HG03097 (cell line): Measurements from ENCODE around the gene COL15A1.

Source experiments
- ATAC-seq: cut with Tn5 transposase; IDR thresholded peaks from one replicate; pipeline ENCODE4 v1.9.1; 2021; ENCODE audit not compliant: unreplicated experiment, low FRiP score

COL15A1 gene

DNA sequence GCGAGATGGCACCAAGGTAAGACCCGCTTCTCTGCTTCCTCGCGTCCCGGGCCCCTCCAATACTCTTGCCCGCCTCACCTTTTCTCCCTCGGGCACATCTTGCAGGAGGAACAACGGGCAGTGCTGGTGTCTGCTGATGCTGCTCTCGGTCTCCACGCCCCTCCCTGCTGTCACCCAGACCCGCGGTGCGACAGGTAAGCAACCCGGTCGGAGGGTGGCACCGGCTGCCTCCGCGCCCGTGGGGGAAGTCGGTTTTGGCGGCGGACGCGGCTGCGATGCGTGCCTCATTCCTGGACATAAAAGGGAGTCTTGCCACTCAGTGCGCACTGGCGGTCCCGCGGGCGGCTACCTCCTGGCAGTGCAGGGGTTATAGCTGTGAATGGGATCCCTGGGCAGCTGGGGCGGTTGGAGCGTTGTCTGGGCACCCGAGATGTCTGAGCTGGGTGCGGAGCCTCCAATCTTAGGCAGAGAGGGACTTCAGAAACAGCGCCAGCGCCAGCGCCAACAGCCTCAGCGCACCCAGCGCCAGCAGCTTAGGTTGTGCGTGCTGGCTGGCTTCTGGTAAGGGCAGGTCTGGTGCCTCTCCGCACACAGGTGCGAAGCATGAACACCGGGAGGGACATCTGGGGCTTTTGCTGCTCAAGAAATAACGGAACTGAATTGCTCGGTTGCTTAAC, 488 bp downstream of the COL15A1 start:
- no peak for ATAC-seq

DNA sequence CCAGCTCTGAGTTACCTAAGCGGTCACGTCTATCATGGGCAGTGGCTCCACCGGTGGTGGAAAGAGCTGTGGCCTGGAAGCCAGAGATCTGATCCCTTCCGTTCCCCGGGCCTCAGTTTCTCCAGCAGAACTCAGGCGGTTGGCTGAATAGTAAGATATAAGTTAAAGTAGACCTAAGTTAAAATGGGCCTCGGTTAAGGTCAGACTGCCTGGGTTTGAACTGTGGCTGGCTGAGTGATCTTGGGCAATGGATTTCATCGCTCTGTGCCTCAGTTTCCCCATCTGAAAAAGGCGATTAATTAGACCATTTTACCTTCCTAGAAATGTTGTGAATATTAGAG, 997 bp downstream of the COL15A1 start:
- ATAC-seq, result no peak

DNA sequence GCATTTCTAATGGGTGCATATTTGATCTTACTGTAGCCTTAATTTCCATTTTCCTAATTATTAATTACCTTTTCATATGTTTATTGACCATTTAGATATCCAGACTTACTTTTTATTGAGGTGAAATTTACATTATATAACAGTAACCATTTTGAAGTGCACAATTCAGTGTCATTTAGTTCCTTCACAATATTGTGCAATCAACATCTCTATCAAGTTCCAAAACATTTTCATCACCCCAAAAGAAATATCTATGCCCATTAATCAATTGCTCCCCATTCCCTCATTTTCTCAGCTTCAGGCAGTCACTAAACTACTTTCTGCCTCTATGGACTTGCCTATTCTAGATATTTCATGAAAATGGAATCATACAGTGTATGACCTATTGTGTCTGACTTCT, 5.9 kb downstream of the COL15A1 start:
- ATAC-seq, result no peak

DNA sequence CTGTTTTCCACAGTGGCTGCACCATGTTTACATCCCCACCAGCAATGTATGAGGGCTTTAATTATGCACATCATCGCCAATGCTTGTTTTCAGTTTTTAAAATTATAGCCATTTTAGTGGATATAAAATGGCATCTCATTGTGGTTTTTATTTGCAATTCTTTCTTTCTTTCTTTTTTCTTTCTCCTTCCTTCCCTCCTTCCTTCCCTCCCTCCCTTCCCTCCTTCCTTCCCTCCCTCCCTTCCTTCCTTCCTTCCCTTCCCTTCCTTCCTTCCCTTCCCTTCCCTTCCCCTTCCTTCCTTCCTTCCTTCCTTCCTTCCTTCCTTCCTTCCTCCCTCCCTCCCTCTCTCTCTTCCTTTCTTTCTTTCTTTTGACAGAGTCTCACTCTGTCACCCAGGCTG, 6.6 kb downstream of the COL15A1 start:
- ATAC-seq, result no peak

DNA sequence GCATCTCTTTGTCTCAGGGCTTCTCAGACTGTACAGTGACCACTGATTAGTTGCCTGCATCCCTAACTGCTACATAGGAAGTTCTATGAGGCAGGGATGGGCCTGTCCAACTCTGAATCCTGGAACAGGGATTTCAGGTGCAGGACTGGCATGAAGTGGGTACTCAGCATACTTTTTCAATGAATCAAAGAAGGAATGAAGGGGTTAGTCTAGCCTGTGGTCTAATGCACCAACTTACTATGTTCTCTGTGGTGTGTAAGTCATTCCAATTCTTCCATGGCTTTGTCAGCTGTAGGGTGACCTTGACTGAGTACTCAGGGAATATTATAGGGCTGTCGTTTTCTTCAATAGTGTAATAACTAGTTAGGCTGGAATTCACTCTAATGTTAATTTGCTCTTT, 8.3 kb downstream of the COL15A1 start:
- no peak for ATAC-seq

DNA sequence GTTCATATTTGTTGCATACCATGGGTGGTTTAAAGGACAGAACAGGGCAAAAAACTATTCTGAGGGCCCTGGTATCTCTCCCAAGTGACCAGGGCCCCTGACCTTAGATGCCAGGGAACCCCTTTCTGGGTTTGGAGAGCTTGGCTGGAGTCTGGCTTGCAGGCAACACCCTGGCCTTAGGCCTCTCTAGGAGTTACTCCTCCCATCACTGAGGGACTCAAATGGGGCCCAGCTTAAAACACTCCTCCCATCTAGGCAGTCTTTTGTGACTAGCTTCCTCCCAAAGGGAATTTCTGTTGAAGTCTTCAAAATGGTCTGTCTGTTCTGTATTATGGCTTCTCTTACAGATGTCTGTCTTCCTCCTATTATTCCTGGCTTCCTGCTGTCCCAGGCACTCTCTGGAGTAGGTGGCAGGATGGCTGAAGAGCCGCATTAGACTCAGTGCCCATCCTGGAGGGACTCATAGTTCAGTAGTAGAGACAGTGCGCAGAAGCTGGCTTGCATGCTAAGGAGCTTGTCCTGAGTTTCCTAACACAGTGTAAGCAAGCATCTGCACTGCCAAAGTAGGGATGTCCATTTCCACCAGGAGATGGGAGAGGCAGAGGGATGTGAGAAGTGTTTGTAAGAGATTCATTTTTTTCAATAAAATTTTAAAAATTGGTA, 10.0 kb downstream of the COL15A1 start:
- no peak for ATAC-seq

DNA sequence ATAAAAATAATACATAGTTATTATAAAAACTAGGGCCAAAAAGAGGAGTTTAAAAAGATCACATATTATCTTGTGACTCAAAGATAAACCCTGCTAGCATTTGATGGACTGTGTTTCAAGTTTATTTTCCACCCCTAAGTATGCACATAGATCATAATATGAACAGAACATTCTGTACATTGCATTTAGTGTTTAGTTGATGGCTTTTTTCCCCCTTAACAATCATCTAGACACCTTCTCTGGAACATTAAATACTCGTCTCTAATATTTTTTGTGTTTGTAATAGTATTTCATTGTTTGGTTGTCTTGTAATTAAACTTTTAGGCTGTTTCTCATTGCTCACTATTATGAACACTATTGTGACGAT, 10.5 kb downstream of the COL15A1 start:
- no peak for ATAC-seq

DNA sequence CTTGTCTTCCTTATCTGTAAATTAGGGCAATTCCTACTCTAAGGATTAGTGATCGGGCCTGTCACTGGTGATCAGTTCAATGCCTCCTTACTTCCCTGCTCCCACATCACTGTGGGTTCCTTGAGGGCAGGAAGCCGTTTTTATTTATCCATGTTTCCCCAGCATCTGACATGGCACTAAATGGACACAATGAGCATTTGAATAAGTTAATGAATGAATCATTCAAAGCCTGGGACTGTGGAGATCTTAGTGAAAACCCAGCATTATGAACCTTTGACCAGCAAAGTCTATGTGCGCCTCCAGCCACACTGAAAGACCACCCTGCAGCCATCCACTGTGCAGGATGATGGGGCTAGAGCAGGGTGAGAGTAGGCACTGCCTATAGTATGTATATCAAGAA, 11.6 kb downstream of the COL15A1 start:
- ATAC-seq, result no peak

DNA sequence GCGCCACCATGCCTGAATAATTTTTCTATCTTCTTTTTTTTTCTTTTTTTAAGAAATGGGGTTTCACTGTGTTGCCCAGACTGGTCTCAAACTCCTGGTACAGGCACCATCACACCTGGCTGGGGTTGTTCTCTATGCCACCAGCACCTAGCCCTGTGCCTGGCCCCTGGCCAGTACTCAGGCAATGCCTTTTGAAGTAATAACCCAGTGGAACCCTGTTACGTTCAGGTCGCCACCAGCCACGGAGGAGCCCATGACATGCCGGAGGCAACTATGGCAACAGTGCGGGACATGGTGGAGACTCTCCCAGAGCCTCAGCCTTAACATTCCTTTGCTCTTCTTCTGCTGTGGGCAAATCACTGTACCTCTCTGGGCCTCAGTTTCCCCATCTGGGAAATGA, 14.1 kb downstream of the COL15A1 start:
- ATAC-seq, result no peak

DNA sequence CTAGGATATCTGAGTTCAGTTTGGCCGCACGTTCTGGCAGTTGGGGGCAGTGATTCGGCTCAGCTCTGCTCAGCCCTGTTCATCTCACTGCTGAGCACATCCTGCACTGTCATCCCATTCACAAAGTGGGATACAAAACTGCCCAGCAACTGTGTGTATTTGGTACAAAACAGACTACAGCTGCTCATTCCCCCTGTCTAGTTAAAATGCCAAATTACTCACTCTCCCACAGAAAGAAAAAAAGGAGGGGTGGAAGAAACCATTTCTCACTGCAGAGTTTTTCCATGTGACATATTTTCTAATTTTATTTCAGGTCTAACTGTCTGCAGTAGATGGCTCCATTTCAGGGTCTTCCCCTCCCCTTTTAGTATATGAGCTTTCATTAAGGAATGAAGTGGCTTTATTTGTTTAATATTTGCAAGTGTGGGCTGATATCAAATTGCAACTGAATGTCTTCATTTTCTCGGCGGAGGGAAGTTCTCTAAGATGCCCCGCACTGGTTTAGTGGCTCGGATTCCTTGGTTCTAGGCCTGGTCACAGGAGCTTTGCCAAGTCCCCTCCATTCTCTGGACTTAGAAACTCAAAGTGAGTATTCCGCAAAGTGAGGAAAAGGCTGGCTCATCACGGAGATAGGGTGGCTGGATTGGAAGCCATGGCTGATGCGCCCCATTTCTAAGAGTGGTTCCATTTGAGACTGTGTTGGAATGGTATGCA, 14.7 kb downstream of the COL15A1 start:
- no peak for ATAC-seq

DNA sequence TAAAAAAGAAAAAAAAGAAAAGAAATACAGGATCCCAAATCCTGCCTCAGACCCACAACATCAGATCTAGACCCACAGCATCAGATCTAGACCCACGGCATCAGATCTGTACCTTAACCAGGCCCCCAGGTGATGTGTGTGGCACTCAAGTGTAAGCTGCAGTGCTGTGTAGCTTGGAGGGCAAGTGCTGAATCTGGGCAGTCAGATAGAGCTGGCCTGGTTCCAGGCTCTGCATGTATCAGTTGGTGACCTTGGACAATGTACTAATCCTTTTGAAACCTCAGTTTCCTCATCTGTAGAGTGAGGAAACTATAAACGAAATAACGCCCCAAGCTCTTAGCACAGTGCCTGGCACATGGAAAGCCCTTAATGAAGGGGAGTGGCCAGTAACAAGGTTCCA, 16.7 kb downstream of the COL15A1 start:
- ATAC-seq, result no peak

DNA sequence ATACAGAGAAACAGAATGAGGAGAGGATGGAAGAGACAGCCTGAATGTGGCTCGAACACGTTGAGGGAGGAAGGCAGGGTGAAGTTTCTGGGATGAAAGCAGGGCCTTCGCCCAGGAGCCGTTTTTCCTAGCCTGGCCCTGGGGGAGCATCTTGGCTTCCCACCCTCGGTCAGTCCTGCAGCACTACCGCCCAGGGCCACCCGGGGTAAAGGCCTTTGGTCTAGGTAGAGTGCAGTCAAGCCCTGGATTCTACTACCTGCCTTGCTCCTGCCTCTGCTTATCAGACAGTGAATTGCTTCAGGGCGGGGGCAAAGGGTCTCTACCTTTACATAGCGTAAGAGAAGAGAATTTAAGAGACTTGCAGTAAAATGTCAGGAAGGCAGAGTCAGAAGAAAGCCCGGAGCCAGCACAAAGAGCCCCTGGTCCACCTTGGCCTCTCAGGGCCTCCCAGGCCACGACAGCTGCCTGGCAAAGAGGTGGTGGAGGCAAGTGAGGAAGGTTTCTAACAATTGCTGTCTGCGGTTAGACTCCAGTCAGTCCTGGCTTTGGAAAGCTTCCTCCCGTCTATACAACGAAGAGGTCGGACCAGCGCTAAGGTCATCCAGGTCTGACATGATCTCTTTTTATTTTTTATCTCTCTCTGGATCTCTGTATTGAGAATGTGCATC, 17.9 kb downstream of the COL15A1 start:
- no peak for ATAC-seq

DNA sequence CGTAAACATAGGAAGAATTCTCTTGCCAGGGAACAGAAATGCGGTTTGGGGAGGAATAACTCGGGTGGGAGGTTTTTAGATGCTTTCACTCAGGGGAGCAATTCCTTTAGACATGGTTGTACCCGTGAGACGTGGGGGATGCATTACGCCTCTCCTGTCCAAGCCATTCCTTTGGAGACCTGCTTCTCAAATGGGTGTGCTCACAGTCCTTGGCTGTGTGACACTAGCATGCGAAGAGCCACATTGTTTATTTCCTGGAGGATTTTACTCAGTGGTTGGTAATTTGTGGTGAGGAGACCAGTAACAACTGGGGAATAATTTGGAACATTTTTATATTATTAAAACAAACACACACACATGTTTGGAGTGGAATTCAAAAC, 18.5 kb downstream of the COL15A1 start:
- no peak for ATAC-seq

DNA sequence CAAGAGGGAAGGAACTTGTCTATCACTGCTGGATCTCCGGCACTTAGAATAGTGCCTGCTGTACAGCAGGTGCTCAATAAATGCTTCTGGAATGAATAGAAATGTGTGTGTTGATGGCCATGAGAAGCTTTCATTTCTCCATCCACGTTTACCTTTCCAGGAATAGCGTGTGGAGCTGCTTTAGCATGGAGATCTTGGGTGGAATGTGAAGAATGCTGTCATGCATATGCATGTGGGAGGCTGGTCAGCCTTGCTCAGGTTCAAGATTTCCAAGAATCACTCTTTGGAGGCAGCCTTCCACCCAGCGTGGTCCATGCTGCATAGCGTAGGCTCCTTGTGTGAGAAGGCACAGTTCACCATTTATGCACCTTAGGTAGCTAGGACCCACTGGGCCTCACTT, 19.2 kb downstream of the COL15A1 start:
- ATAC-seq, result no peak

DNA sequence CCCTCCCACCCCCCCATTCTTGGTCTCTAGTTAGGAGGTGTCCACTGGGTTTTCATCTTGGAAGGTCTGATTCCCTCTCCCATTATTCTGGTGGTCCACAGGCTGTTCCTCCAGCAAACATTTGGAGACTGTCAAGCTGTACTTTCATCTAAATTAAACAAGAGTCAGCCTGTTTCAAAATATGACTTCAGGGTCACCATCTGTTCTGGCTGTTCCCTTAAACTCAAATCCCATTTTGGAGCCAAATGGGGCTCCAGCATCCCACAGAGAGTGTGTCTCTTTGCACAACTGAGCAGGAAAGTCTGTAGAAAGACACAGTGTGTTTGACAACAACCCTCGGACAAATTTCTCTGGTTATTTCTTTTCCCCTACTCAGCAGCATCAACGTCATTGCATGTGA, 20.5 kb downstream of the COL15A1 start:
- no peak for ATAC-seq

DNA sequence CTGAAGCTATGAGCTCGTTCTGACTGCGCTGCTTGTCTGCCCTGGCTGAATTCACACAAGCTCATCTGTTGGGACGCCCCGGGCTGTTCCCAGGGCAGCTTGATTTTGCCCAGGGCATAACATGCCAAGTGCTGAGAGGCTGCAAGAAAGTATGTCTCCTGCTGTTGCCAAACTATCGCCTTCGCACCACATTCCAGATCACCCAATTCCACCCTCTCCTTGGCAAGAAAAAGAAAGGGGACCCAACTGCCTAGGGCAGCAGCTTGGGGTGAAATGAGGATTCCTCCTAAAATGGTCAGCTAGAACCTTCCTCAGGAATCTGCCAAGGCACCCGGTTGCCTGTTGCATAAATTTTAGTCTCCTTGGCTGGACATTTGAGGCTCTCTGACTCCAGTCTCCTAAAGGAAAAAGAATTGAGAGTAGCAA, 21.2 kb downstream of the COL15A1 start:
- no peak for ATAC-seq

DNA sequence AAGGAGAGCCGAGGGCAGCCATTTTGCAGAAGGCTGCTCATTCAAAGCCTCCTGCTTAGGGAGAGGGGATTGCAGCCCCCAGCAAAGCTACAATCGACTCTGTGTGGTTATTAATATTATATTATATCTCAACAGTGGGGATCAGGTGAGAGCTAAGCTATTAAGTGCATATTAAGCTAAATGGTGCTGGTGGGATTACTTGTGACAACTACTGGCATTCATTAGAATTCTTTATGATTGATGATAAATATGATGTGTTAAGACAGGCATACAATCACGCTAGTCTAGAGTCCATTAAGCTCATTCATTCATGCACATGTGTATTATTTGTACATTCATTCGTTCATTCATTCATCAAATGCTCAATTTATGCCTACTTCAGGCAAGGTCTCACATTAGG, 23.0 kb downstream of the COL15A1 start:
- ATAC-seq, result no peak

DNA sequence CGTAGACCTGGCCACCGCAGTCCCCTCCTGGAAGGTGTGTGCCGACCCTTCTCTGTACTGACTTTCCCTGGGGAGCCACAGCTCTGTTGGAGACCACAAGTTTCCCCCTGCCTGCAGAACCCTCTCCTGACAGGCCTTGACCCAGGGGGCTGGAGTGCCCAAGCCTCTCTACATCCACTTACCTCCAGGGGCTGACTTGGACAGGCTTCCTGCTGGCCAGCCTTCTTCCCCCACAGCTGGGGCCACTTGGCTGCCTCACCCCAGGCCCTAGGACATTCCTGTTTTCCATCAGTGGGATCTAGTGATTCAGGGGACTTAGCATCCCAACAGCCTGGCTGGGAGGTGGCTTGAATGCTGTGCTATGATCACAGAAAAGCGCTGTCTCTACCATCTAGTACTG, 23.6 kb downstream of the COL15A1 start:
- no peak for ATAC-seq

DNA sequence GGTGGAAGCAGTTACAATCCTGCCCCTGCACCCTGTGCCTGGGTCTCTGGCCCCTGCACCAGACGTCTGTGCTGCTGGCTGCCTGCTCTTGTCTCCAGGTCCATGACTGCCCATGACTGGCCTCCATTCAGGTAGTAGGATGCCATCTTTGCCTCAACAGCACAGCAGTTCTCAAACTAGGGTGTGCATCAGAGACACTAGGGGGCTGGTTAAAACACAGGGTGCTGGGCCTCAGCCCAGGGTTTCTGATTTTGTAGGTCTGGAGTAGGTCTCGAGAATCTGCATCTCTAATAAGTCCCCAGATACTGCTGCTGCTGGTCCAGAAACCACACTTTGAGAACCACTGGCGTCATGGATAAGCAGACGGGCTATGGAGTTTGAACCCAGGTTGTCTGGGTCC, 24.0 kb downstream of the COL15A1 start:
- ATAC-seq, result no peak

DNA sequence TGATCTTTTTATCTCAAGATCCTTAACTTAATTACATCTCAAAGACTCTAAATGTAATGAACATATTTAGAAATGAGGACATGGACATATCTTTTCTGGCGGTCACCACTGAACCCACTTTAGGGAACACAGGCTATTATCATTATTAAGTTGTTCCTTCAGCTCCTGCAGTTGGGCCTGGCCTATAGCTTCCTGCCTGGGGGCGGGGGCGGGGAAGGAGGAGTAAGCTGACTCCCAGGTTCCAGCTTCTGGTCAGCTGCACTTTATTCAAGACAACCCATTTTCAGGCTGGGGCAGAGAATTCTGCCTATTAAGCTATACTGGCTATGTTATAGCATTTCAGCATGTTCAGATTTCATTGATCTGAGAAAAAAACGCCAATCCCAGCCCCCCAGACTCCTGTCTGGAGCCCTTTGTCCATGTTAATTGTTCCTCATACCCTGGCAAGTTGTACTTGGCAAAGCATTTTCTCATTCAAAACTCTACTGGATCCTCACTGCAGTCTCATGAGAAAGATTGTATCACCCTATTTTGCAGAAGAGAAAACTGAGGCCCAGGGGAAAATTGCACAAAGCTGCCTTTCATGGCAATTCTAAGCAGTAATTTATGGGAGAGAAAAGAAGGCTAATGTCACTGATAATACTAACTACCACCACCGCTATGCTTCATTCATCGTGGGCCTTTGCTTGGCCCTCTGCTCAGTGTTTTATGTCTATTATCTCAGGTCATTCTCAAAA, 25.1 kb downstream of the COL15A1 start:
- ATAC-seq, result no peak

DNA sequence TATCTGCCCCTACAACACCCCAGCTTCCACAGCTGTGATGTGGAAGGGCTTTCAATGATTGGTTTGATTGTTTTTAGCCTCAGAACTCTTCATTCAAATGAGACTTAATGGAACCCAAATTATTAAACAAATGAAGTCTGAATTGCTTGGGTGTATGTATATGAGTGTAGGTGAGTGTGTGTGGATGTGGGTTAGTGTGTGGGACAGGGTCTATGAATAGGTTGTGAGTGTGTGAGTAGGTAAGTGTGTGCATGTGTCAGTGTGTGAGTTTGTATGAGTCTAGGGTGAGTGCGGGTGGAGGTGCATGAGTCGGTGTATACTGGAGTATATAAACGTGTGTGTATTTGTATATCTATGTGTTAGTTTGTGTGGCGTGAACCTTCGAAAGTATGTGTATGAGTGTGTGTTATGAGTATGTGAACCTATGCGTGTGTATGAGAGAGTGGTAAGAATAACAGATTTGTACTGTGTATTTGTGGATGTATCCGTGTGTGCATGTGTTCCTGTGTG, 26.9 kb downstream of the COL15A1 start:
- no peak for ATAC-seq
